HFFc6 (cell line): ENCODE measurements around the gene SLIT2. TPM values are rescaled to one million over a fixed set of nuclear protein-coding genes. Genes with fewer than 3 reads are reported as not detected.

Source experiments
- DNase-seq: peaks from one replicate; pipeline ENCODE4 v3.0.0-alpha.2; 2018
- H3K27ac Mint-ChIP-seq: 2 replicates; pipeline ENCODE4 v1.8.0; 2020; ENCODE audit warnings: mild to moderate bottlenecking, mixed read lengths
- H3K27me3 Mint-ChIP-seq: 2 replicates; pipeline ENCODE4 v1.8.0; 2021; ENCODE audit warnings: mild to moderate bottlenecking, moderate library complexity, mixed read lengths; ENCODE audit not compliant: insufficient read depth
- H3K36me3 Mint-ChIP-seq: 2 replicates; pipeline ENCODE4 v1.8.0; 2021; ENCODE audit warnings: low read depth, mixed read lengths
- H3K4me1 Mint-ChIP-seq: 2 replicates; pipeline ENCODE4 v1.8.0; 2020; ENCODE audit warnings: low read depth, mixed read lengths
- H3K4me3 Mint-ChIP-seq: 2 replicates; pipeline ENCODE4 v1.8.0; 2020; ENCODE audit warnings: mild to moderate bottlenecking, moderate library complexity, mixed read lengths
- H3K9me3 Mint-ChIP-seq: 2 replicates; pipeline ENCODE4 v1.8.0; 2020; ENCODE audit warnings: mild to moderate bottlenecking, mixed read lengths
- total RNA-seq, 6 experiments: library from RNA; stranded (reverse); fragmentation: NEBNext Ultra II Directional; extraction: Animal tissue kit (Norgen Biotek cat#: 25700); gene quantifications; 2 replicates in 1 of 6; 3 replicates in 5 of 6; pipeline ENCODE4 v1.2.3, GENCODE V29; 2021
- TF ChIP-seq, protein P1 (sequence below): fragments of 200-600 bp; sonication (generic); IDR thresholded peaks from 2 replicates; pipeline ENCODE4 v1.5.0; 2021; ENCODE audit warnings: antibody characterized with exemption, mild to moderate bottlenecking

The SLIT2 gene
- total RNA-seq, 6 experiments from 2014 or later, result 108 to 144 (median 131) TPM

DNA sequence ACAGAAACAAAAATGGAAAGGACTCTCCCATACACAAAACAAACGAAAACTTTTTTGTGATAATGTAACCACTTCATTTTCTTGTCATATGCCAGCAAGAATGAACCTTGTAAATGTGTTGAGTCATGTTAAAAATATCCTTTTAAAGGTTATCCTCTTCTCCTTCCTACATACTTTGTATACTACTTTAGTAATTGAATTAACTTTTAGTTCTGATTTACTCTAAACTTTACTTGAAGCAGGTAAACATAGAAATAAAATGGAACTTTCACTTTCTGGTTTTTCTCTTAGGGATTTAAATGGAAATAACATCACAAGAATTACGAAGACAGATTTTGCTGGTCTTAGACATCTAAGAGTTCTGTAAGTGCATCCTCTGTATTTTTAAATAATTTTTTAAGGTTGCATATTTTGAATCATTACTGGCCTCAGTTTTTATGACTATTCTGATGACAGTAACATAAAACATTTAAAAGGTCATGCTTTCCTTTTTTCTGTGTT lies 4.7 kb downstream of the SLIT2 start:
- Mint-ChIP-seq H3K27ac (peak overlapping the region; percentile 91), H3K4me3 (peak overlapping the region; percentile 99), H3K36me3 (peaks cover 63% of the 10 kb centered on the region), H3K9me3 (no peaks in the 10 kb centered on the region; the same call in 1 of the 2 replicates), H3K4me1 (peaks cover 49% of the 10 kb centered on the region), H3K27me3 (peaks cover 4% of the 10 kb centered on the region)
- peak; percentile 46 for DNase-seq
- TF ChIP-seq, protein P1, sequence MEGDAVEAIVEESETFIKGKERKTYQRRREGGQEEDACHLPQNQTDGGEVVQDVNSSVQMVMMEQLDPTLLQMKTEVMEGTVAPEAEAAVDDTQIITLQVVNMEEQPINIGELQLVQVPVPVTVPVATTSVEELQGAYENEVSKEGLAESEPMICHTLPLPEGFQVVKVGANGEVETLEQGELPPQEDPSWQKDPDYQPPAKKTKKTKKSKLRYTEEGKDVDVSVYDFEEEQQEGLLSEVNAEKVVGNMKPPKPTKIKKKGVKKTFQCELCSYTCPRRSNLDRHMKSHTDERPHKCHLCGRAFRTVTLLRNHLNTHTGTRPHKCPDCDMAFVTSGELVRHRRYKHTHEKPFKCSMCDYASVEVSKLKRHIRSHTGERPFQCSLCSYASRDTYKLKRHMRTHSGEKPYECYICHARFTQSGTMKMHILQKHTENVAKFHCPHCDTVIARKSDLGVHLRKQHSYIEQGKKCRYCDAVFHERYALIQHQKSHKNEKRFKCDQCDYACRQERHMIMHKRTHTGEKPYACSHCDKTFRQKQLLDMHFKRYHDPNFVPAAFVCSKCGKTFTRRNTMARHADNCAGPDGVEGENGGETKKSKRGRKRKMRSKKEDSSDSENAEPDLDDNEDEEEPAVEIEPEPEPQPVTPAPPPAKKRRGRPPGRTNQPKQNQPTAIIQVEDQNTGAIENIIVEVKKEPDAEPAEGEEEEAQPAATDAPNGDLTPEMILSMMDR, result no peak

DNA sequence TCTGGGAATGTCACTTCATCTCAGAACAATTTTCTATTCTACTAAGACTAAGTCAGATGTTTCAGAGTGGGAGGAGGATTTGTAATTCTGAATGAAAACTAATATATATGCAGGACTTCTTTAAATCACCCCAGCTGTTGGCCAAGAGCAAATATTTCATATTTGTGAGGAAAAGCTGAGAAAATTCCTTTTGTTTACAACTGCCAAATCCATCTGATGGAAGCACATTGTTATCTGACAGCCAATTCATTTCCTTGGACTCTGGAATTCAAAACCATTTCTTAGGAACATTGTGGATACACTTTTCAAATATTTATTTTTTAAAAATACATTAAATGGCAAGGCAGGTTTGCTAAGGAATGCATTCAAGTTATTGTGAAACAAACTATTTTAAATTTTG lies 8.0 kb downstream of the SLIT2 start:
- TF ChIP-seq, protein P1, result no peak
- H3K27me3 Mint-ChIP-seq, result no peaks in the 10 kb centered on the region
- peaks cover 67% of the 10 kb centered on the region for H3K4me1 Mint-ChIP-seq
- H3K36me3 Mint-ChIP-seq, result peaks cover 72% of the 10 kb centered on the region
- no peaks in the 10 kb centered on the region; the same call in 1 of the 2 replicates for H3K9me3 Mint-ChIP-seq
- H3K4me3 Mint-ChIP-seq, result no peak overlapping the region
- DNase-seq, result no peak
- H3K27ac Mint-ChIP-seq, result no peak overlapping the region

DNA sequence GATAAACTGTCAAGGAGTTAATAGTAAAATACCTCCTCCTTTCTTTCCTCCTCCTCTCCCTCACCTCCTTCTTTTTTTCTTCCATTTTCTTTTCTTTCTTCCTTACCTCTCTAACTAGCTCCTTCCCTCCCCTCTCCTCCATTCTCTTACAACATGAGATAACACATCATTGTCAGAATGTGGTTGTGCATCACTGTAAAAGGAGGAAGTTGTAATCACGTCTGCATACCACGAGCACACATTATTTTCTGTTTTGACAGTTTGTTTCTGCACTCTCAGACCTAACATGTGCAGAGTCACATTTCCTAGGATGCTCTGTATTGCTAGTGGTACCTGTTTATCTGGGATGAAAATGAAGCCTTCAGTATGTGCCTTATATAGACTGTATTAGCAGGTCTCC lies 9.1 kb downstream of the SLIT2 start:
- DNase-seq, result no peak
- TF ChIP-seq, protein P1, result no peak
- no peaks in the 10 kb centered on the region for H3K27me3 Mint-ChIP-seq
- no peaks in the 10 kb centered on the region for H3K9me3 Mint-ChIP-seq
- peaks cover 67% of the 10 kb centered on the region for H3K36me3 Mint-ChIP-seq
- no peak overlapping the region for H3K4me3 Mint-ChIP-seq
- H3K4me1 Mint-ChIP-seq, result peaks cover 67% of the 10 kb centered on the region
- H3K27ac Mint-ChIP-seq, result peak overlapping the region; percentile 15; the same call in 1 of the 2 replicates

DNA sequence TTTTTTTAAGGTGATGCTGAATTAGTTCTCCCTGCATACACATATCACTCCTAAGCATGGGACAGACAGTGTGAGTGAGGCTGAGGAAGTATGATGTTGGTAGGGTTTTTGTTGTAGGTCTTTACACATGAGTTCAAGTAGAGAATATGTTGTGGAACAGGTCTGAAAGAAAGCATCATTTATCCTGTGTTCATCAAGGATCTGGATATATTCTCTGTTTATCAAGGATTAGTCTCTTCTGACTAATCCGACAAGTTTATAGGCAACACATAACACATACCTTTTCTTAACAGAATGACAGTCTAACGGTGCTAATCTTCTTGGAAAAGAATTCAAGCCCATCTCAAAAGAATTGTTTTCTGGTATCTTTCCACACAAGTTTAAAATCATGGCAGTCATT lies 10.5 kb downstream of the SLIT2 start:
- Mint-ChIP-seq H3K27ac (no peak overlapping the region), H3K9me3 (no peaks in the 10 kb centered on the region), H3K4me3 (no peak overlapping the region), H3K27me3 (no peaks in the 10 kb centered on the region), H3K4me1 (peaks cover 67% of the 10 kb centered on the region), H3K36me3 (peaks cover 68% of the 10 kb centered on the region)
- TF ChIP-seq, protein P1, result no peak
- DNase-seq, result no peak

DNA sequence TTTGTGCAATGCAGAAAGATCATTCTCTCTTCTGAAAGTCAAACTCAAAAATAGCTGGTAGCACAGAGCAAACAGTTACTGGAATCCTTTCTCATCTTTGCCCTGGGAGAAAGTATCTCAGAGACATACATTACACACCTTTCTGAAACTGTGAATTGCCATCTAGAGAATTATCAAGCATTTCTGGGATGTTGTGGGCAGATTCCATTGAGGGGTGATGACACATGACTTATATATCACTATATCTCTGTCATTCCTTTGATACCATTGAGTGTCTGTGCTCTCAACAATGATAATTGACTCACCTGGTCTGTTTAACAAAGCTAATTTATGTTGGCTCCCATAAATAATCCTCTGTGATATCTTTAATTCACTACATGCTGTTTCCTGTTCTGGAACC lies 13.0 kb downstream of the SLIT2 start:
- no peaks in the 10 kb centered on the region; the same call in 1 of the 2 replicates for H3K27me3 Mint-ChIP-seq
- H3K36me3 Mint-ChIP-seq, result peaks cover 75% of the 10 kb centered on the region
- TF ChIP-seq, protein P1, result no peak
- H3K9me3 Mint-ChIP-seq, result no peaks in the 10 kb centered on the region
- no peak overlapping the region for H3K27ac Mint-ChIP-seq
- H3K4me1 Mint-ChIP-seq, result peaks cover 74% of the 10 kb centered on the region
- DNase-seq, result no peak
- H3K4me3 Mint-ChIP-seq, result no peak overlapping the region
